Thyroid gland (tissue), 4 donors: Measurements from ENCODE around the gene IL12RB2. TPM values are rescaled to one million over a fixed set of nuclear protein-coding genes. Genes with fewer than 3 reads are reported as not detected.
"Not testable (repeated sequence)": the region's sequence is repeated elsewhere in the genome, so short reads cannot be mapped to it uniquely, and the experiment has no call there.

Experiments used
- DNase-seq, 2 donors: peaks; one replicate each; pipeline ENCODE4 v3.0.0-alpha.2; 2019
- H3K27ac ChIP-seq, 3 donors: fragments of 200-600 bp; sonication (generic); 1 replicate in 2 of 3; 2 replicates in 1 of 3; pipeline ENCODE4 v1.5.1; 2016 to 2019; ENCODE audit warnings: mild to moderate bottlenecking in 1 of 3, moderate library complexity in 1 of 3
- H3K27me3 ChIP-seq: fragments of 200-600 bp; sonication (generic); one replicate; pipeline ENCODE4 v1.5.1; 2019
- H3K36me3 ChIP-seq, 2 donors: fragments of 200-600 bp; sonication (generic); one replicate each; pipeline ENCODE4 v1.5.1; 2016 to 2019
- H3K4me1 ChIP-seq, 2 donors: fragments of 200-600 bp; sonication (generic); one replicate each; pipeline ENCODE4 v1.5.1; 2017 to 2019
- H3K4me3 ChIP-seq, 3 donors: fragments of 200-600 bp; sonication (generic); replicated peaks in 1 of 3; 1 replicate in 2 of 3; 2 replicates in 1 of 3; pipeline ENCODE4 v1.5.1; 2016; ENCODE audit warnings: mild to moderate bottlenecking in 1 of 3
- H3K9me3 ChIP-seq: fragments of 200-600 bp; sonication (generic); one replicate; pipeline ENCODE4 v1.5.1; 2017
- POLR2A ChIP-seq, 2 donors: fragments of 450-650 bp; IDR thresholded peaks; one replicate each; pipeline ENCODE4 v1.6.1; 2017; ENCODE audit warnings: antibody characterized with exemption in 2 of 2, mild to moderate bottlenecking in 2 of 2, moderate library complexity in 1 of 2
- WGBS, 2 donors: methylation state at CpG; one replicate each; pipeline ENCODE4 v1.1.5; 2017; 5-methylcytosine and 5-hydroxymethylcytosine counted together
- intact Hi-C: fragments of 100-400 bp; cut with DNase I; formaldehyde crosslinking; loops from one replicate; pipeline ENCODE4 v1.15.1; 2023
- small RNA-seq: library from RNA; depleted of rRNA; stranded (forward); fragments of <200 nt; gene quantifications from one replicate; pipeline ENCODE3, GENCODE V24; 2016
- total RNA-seq, 4 donors: library from RNA; depleted of rRNA; stranded (reverse); fragments of >200 nt; gene quantifications; one replicate each; pipeline ENCODE4 v1.2.3, GENCODE V29; 2016
- TF ChIP-seq, protein P1 (sequence below), 6 experiments: fragments of 200-600 bp in 3 of 6; fragments of 450-650 bp in 3 of 6; sonication (generic) in 3 of 6; IDR thresholded peaks; one replicate each; pipeline ENCODE4 v1.5.1; 2016 to 2019; ENCODE audit warnings: antibody characterized with exemption in 6 of 6, mild to moderate bottlenecking in 2 of 6, inconsistent platforms in 1 of 6, moderate library complexity in 1 of 6

Gene IL12RB2
- total RNA-seq, 4 donors from 2014 or later = 0.45 to 4.3 (median 0.93) TPM

GRCh38 chr1:67440339-67440738 is 132.7 kb downstream of the IL12RB2 start:
- 59 to 77% methylated on average over 3 of the region's 3 CpGs for WGBS, 2 donors
- H3K4me3 ChIP-seq = no peak overlapping the region
- no peak overlapping the region for H3K27ac ChIP-seq
- TF ChIP-seq, protein P1, sequence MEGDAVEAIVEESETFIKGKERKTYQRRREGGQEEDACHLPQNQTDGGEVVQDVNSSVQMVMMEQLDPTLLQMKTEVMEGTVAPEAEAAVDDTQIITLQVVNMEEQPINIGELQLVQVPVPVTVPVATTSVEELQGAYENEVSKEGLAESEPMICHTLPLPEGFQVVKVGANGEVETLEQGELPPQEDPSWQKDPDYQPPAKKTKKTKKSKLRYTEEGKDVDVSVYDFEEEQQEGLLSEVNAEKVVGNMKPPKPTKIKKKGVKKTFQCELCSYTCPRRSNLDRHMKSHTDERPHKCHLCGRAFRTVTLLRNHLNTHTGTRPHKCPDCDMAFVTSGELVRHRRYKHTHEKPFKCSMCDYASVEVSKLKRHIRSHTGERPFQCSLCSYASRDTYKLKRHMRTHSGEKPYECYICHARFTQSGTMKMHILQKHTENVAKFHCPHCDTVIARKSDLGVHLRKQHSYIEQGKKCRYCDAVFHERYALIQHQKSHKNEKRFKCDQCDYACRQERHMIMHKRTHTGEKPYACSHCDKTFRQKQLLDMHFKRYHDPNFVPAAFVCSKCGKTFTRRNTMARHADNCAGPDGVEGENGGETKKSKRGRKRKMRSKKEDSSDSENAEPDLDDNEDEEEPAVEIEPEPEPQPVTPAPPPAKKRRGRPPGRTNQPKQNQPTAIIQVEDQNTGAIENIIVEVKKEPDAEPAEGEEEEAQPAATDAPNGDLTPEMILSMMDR (IDR thresholded peaks at IDR 0.05) = no peak
- TF ChIP-seq POLR2A (IDR thresholded peaks at IDR 0.05) = no peak
- no peaks in the 10 kb centered on the region for H3K36me3 ChIP-seq
- intact Hi-C loops = no loop called here
- no peak for DNase-seq
- no peaks in the 10 kb centered on the region for H3K9me3 ChIP-seq
- no peaks in the 10 kb centered on the region for H3K27me3 ChIP-seq
- peaks cover 12 to 13% of the 10 kb centered on the region in 2 donors for H3K4me1 ChIP-seq

GRCh38 chr1:67441183-67441582 is 133.5 kb downstream of the IL12RB2 start:
- intact Hi-C loops = no loop called here
- DNase-seq = peak; percentile 85
- H3K27me3 ChIP-seq = no peaks in the 10 kb centered on the region
- H3K27ac ChIP-seq = peak overlapping the region in 1 of 3 donors; percentile 22
- H3K4me3 ChIP-seq = no peak overlapping the region
- no peaks in the 10 kb centered on the region for H3K36me3 ChIP-seq
- TF ChIP-seq, protein P1 (IDR thresholded peaks at IDR 0.05) = no peak
- TF ChIP-seq POLR2A (IDR thresholded peaks at IDR 0.05) = no peak
- no peaks in the 10 kb centered on the region for H3K9me3 ChIP-seq
- H3K4me1 ChIP-seq = peaks cover 12 to 13% of the 10 kb centered on the region in 2 donors
- 13 to 21% methylated on average over 3 of the region's 3 CpGs for WGBS, 2 donors

DNA sequence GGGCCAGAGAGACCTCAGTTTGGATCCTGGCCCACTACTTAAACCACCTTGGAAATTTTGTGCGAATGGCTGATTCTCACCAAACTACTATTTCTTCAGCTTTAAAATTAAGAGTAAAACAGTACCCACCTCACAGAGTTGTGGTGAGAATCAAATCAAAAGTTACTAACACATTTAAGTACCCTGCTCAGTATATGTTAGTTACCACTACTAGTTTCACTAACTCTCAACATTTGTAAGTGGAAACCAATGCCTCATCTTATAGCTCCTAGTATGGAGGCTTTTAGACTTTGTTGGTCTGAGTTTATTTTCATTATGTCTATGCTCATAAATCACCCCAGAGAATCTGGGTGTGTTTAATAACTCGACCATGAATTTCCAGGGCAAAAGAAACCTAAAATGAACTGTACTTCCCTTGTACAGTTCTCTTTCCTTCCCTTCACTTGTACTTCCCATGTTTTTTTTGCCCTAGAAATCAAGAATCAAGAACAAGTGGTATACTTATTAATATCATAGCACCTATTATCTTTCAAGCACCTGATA is 134.1 kb downstream of the IL12RB2 start:
- intact Hi-C loops = no loop called here
- Histone ChIP-seq H3K27ac (peak overlapping the region in 1 of 3 donors; percentile 22), H3K9me3 (no peaks in the 10 kb centered on the region), H3K36me3 (no peaks in the 10 kb centered on the region), H3K4me1 (peaks cover 12 to 13% of the 10 kb centered on the region in 2 donors), H3K27me3 (no peaks in the 10 kb centered on the region), H3K4me3 (no peak overlapping the region)
- WGBS, 2 donors = 75 to 79% methylated on average over 2 of the region's 2 CpGs
- no peak for DNase-seq
- TF ChIP-seq, protein P1 (IDR thresholded peaks at IDR 0.05) = no peak
- no peak for TF ChIP-seq POLR2A (IDR thresholded peaks at IDR 0.05)

- WGBS, 2 donors = 64 to 79% methylated on average over 5 of the region's 5 CpGs
- intact Hi-C loops, H3K4me1 ChIP-seq: not testable (repeated sequence)
Measured at GRCh38 chr1:67446014-67446413, 138.3 kb downstream of the IL12RB2 start.

More at GRCh38 chr1:67446014-67446413, 138.3 kb downstream of the IL12RB2 start:
- DNase-seq, H3K27ac ChIP-seq, H3K27me3 ChIP-seq, H3K36me3 ChIP-seq, H3K9me3 ChIP-seq, H3K4me3 ChIP-seq: not testable (repeated sequence)

Small RNA genes lying within 50 kb of the gene (small RNA-seq; reads per million reads assigned to genes)
- gene RNU4ATAC4P = not detected
- gene RNU6-387P = not detected

Other genes starting within 250 kb of the IL12RB2 start
- gene C1orf141, start 172.9 kb upstream of the IL12RB2 start, total RNA-seq = not detected
- gene IL23R, start 141.4 kb upstream of the IL12RB2 start, total RNA-seq = not detected
- 100 to 1,000 TPM; 185 to 218 (median 204) TPM for gene SERBP1, start 122.5 kb downstream of the IL12RB2 start, total RNA-seq